Epidermal melanocyte (primary cell): ENCODE data around the gene TMPRSS4.
"Not testable (repeated sequence)": the region's sequence is repeated elsewhere in the genome, so short reads cannot be mapped to it uniquely, and the experiment has no call there.

Experiments used
- DNase-seq: peaks from one replicate; pipeline ENCODE4 v3.0.0; 2011; ENCODE audit warnings: low spot score; ENCODE audit not compliant: insufficient read length

Gene TMPRSS4

GRCh38 chr11:118055966-118056365 is 20.9 kb upstream of the TMPRSS4 start:
- no peak for DNase-seq

- DNase-seq: no peak
These were observed 20.1 kb upstream of the TMPRSS4 start for GRCh38 chr11:118056806-118057205.

- DNase-seq: no peak
These were observed 19.4 kb upstream of the TMPRSS4 start for GRCh38 chr11:118057251-118058145.

DNA sequence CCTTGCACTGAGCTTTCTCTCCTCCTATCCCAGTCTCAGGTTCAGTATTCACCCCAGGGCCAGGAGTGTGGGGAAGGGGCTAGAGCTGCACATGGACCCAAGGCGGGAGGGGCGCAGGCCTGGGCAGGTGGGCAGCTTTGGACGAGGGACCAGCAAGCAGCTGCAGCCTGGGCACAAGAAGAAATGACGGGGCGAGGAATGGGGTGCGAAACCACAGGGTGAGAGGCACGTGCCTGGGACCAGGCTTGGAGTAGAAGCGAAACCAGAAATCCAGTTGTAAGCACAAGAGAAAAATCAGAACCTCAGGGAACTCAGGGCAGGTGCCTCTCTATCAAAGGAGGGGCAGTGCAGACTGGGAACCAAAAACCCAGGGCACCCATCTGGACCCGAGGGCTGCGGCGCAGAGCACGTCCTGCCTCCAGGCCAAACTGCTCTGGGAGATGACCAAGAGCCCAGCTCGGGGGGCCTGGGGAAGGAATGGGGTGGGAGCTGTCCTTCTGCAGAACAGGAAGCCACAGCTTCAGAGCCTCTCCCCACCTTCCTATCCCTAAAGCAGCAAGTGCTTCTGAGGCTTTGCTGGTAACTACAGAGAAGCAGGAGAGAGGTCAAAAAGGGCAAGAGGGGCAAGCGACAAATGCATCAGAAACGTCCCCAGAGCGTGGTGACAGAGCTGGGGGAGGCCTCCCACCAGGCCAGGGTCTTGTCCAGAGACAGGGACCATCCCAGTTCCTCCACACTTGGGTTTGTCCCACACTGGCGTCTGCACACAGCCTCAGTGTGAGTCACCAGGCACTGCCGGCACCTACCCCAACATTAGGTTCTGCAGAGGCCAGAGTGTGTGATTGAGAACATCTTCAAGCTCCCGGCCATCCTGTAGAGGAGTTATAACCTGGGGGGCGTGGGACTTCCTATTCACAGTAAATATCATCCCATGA is 18.3 kb upstream of the TMPRSS4 start:
- DNase-seq: no peak

- no peak for DNase-seq
These were observed 17.5 kb upstream of the TMPRSS4 start for GRCh38 chr11:118059246-118059940.

DNA sequence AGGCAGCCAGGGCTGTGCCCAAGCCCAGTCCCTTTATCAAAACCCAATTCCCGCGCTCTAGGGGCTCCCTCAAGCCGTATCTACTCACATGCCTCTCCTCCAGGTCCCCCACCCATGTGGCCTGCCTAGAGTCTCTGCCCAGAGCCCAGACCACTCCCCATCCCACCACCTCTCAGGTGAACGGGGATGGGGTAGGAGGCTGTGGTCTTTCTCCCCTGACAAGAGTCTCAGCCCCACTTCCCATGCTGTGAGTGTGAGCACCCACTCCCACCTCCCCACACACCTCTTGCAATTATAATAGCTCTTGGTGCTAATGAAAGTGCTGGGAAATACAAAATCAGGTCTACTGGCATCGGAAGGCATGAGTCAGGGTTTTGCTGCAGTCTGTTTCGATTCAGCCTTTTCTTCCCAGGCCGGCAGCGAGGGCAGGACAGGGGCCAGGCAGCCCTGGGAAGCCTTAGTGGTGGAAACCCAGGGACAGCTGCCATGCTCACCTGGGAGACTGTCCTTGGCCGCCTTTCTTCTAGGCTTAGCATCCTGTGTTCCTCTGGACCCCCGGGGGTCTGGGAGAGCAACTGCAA is 16.7 kb upstream of the TMPRSS4 start:
- DNase-seq: no peak

GRCh38 chr11:118060869-118061268 is 16.0 kb upstream of the TMPRSS4 start:
- no peak for DNase-seq

DNA sequence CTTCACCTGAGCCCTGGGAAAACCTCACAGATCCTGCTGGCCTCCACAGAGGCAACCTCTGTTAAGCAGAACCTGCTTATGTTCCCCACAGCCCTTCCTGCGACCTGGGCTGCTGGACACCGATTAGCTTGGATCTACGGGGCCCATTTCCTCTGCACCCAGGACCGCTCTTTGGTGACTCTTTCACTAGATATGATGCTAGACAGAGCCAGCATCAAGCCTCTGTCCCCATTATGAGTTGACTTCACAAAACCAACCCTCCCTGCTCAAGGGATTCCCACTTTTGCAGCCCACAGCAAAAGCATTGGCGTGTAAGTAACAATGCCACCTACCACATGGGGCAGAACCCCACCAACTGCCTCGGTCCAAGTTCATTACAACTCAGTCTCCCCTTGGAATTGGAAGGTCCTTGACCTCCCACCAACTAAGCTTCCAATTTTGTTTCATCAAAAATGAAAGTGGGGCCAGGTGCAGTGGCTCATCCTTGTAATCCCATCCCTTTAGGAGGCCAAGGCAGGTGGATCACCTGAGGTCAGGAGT is 15.2 kb upstream of the TMPRSS4 start:
- DNase-seq: no peak

- DNase-seq: not testable (repeated sequence)
These were observed 14.7 kb upstream of the TMPRSS4 start for GRCh38 chr11:118062181-118062580.

GRCh38 chr11:118062631-118063030 is 14.2 kb upstream of the TMPRSS4 start:
- DNase-seq: not testable (repeated sequence)

DNA sequence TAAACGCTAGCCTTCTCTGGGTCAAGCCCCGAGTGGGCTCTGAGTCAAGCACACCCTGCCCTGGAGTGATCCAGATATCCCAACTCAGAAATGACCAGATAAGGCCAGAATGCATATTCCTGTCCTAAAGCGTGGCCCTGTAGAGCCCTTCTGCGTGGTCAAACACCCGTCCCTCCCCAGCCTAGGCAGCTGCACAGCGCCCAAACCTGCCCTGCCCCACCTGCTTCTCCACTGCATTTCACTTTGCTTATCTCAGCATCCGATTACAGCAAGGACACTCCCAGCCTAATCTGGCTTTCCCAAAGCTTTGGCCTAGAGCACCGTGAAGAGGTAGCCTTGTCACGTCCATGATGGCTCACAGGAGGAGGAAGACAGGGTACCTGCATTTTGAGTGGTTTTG is 11.9 kb upstream of the TMPRSS4 start:
- no peak for DNase-seq

DNA sequence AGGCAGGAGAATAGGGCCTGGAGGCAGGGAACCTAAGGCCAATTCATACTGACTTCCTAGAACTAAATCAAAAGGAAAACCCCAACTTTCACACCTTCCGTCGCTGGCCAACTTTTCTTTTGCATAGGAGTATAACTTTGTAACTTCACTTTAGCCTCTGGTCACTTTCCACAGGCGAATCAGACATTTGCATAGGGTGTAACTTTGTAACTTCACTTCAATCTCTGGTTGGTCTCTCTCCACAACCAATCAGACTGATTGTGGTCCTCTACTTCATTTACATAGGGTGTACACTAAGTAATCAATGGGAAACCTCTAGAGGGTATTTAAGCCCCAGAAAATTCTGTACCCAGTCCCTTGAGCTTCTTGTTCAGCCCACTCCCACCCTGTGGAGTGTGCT is 11.5 kb upstream of the TMPRSS4 start:
- no peak for DNase-seq

- DNase-seq: no peak
These were observed 9.9 kb upstream of the TMPRSS4 start for GRCh38 chr11:118067006-118067405.

- DNase-seq: no peak
These were observed 8.5 kb upstream of the TMPRSS4 start for GRCh38 chr11:118068206-118068944.

- no peak for DNase-seq
These were observed 7.8 kb upstream of the TMPRSS4 start for GRCh38 chr11:118068945-118069612.

GRCh38 chr11:118071416-118072030 is 5.4 kb upstream of the TMPRSS4 start:
- DNase-seq: no peak

- no peak for DNase-seq
These were observed 3.3 kb upstream of the TMPRSS4 start for GRCh38 chr11:118073554-118073953.

- no peak for DNase-seq
These were observed 2.7 kb upstream of the TMPRSS4 start for GRCh38 chr11:118074091-118074685.

DNA sequence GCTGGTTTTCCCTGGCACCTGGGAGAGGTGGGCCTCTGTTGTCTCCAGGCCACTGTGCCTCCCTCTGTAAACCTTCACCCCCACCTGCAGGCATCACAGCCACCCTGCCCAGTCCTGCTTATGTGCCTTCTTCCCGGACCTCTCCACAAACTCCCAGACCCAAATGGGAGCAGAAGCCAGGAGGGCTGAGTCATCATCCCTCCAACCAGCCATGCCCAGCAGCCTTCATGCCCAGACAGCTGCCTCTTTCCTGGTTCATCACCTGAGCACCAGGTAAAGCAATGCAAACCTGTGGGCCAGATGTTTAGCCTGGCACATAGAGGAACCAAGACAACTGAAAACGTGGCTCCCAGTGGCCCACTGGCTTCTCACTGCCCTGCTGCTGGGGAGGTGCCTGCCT is 2.1 kb upstream of the TMPRSS4 start:
- DNase-seq: no peak
